Tibial nerve (tissue), 4 donors: Measurements from ENCODE around the gene SRPX2.

Experiments
- EP300 ChIP-seq, 2 donors: sonication (generic); formaldehyde crosslinking; IDR thresholded peaks; one replicate each; pipeline ENCODE4 v1.6.1; 2017; ENCODE audit warnings: antibody characterized with exemption in 2 of 2, mild to moderate bottlenecking in 1 of 2
- POLR2A ChIP-seq, 2 donors: fragments of 450-650 bp; IDR thresholded peaks; one replicate each; pipeline ENCODE4 v1.6.1; 2017; ENCODE audit warnings: antibody characterized with exemption in 2 of 2, mild to moderate bottlenecking in 2 of 2, moderate library complexity in 2 of 2
- TF ChIP-seq, protein P1 (sequence below), 5 experiments: fragments of 200-600 bp in 3 of 5; fragments of 450-650 bp in 2 of 5; sonication (generic) in 3 of 5; IDR thresholded peaks; one replicate each; pipeline ENCODE4 v1.5.1; 2016 to 2019; ENCODE audit warnings: antibody characterized with exemption in 5 of 5, mild to moderate bottlenecking in 3 of 5, moderate library complexity in 2 of 5

- TF ChIP-seq EP300 (IDR thresholded peaks at IDR 0.05) (no peak), POLR2A (IDR thresholded peaks at IDR 0.05) (no peak)
- TF ChIP-seq, protein P1, sequence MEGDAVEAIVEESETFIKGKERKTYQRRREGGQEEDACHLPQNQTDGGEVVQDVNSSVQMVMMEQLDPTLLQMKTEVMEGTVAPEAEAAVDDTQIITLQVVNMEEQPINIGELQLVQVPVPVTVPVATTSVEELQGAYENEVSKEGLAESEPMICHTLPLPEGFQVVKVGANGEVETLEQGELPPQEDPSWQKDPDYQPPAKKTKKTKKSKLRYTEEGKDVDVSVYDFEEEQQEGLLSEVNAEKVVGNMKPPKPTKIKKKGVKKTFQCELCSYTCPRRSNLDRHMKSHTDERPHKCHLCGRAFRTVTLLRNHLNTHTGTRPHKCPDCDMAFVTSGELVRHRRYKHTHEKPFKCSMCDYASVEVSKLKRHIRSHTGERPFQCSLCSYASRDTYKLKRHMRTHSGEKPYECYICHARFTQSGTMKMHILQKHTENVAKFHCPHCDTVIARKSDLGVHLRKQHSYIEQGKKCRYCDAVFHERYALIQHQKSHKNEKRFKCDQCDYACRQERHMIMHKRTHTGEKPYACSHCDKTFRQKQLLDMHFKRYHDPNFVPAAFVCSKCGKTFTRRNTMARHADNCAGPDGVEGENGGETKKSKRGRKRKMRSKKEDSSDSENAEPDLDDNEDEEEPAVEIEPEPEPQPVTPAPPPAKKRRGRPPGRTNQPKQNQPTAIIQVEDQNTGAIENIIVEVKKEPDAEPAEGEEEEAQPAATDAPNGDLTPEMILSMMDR (IDR thresholded peaks at IDR 0.05), result no peak
Observed at GRCh38 chrX:100681599-100681998, 37.6 kb downstream of the SRPX2 start.
